HG03175 (cell line): ENCODE results near the gene L3MBTL4.

Source experiments
- ATAC-seq: cut with Tn5 transposase; IDR thresholded peaks from one replicate; pipeline ENCODE4 v1.9.1; 2021; ENCODE audit warnings: mild to moderate bottlenecking, moderate library complexity; ENCODE audit not compliant: unreplicated experiment

The L3MBTL4 gene

GRCh38 chr18:6366776-6367175 is 47.9 kb downstream of the L3MBTL4 start:
- no peak for ATAC-seq

- ATAC-seq: no peak
Observed at GRCh38 chr18:6365385-6365784, 49.3 kb downstream of the L3MBTL4 start.

GRCh38 chr18:6363216-6363615 is 51.5 kb downstream of the L3MBTL4 start:
- ATAC-seq: peak; percentile 59

- no peak for ATAC-seq
Observed at GRCh38 chr18:6362559-6363129, 52.1 kb downstream of the L3MBTL4 start.

GRCh38 chr18:6357668-6358067 is 57.0 kb downstream of the L3MBTL4 start:
- ATAC-seq: no peak

- no peak for ATAC-seq
Observed at GRCh38 chr18:6355789-6356589, 58.7 kb downstream of the L3MBTL4 start.

- ATAC-seq: no peak
Observed at GRCh38 chr18:6352275-6352674, 62.4 kb downstream of the L3MBTL4 start.

- ATAC-seq: no peak
Observed at GRCh38 chr18:6342990-6343389, 71.7 kb downstream of the L3MBTL4 start.

GRCh38 chr18:6341709-6342108 is 73.0 kb downstream of the L3MBTL4 start:
- ATAC-seq: no peak

- ATAC-seq: no peak
Observed at GRCh38 chr18:6341303-6341702, 73.4 kb downstream of the L3MBTL4 start.

GRCh38 chr18:6340121-6340520 is 74.6 kb downstream of the L3MBTL4 start:
- ATAC-seq: no peak

- ATAC-seq: no peak
Observed at GRCh38 chr18:6336239-6336638, 78.5 kb downstream of the L3MBTL4 start.

- no peak for ATAC-seq
Observed at GRCh38 chr18:6333981-6334380, 80.7 kb downstream of the L3MBTL4 start.

GRCh38 chr18:6331872-6332271 is 82.8 kb downstream of the L3MBTL4 start:
- ATAC-seq: no peak

- no peak for ATAC-seq
Observed at GRCh38 chr18:6330786-6331185, 83.9 kb downstream of the L3MBTL4 start.

- ATAC-seq: no peak
Observed at GRCh38 chr18:6328621-6329010, 86.1 kb downstream of the L3MBTL4 start.

- ATAC-seq: no peak
Observed at GRCh38 chr18:6327895-6328620, 86.7 kb downstream of the L3MBTL4 start.

- ATAC-seq: no peak
Observed at GRCh38 chr18:6327485-6327884, 87.2 kb downstream of the L3MBTL4 start.

GRCh38 chr18:6326566-6326965 is 88.1 kb downstream of the L3MBTL4 start:
- no peak for ATAC-seq

- no peak for ATAC-seq
Observed at GRCh38 chr18:6323319-6323889, 91.3 kb downstream of the L3MBTL4 start.

- ATAC-seq: no peak
Observed at GRCh38 chr18:6315517-6316331, 99.0 kb downstream of the L3MBTL4 start.
